PC-3 (cell line): Measurements from ENCODE around the gene FCHO2.

Source experiments
- EZH2 ChIP-seq: fragments of 300-600 bp; sonication (generic); IDR thresholded peaks from one replicate; pipeline ENCODE4 v1.6.1; 2017; ENCODE audit warnings: antibody characterized with exemption, mild to moderate bottlenecking, low read length; ENCODE audit not compliant: unreplicated experiment
- TF ChIP-seq, protein P1 (sequence below): fragments of 300-600 bp; sonication (generic); conservative IDR thresholded peaks from 2 replicates; pipeline ENCODE4 v1.5.1; 2017; ENCODE audit warnings: antibody characterized with exemption, low read depth, mild to moderate bottlenecking, low read length

GRCh38 chr5:73027361-73027760 is 71.5 kb downstream of the FCHO2 start:
- TF ChIP-seq, protein P1, sequence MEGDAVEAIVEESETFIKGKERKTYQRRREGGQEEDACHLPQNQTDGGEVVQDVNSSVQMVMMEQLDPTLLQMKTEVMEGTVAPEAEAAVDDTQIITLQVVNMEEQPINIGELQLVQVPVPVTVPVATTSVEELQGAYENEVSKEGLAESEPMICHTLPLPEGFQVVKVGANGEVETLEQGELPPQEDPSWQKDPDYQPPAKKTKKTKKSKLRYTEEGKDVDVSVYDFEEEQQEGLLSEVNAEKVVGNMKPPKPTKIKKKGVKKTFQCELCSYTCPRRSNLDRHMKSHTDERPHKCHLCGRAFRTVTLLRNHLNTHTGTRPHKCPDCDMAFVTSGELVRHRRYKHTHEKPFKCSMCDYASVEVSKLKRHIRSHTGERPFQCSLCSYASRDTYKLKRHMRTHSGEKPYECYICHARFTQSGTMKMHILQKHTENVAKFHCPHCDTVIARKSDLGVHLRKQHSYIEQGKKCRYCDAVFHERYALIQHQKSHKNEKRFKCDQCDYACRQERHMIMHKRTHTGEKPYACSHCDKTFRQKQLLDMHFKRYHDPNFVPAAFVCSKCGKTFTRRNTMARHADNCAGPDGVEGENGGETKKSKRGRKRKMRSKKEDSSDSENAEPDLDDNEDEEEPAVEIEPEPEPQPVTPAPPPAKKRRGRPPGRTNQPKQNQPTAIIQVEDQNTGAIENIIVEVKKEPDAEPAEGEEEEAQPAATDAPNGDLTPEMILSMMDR: 0 out of 2 replicates have a peak, but pooled peaks have one; percentile 27
- no peak for TF ChIP-seq EZH2
